SH-SY5Y (cell line): ENCODE results near the gene SEMA3C.

ENCODE experiments used
- GATA2 ChIP-seq: IDR thresholded peaks from 2 replicates; pipeline ENCODE4 v1.6.1; 2011; ENCODE audit warnings: mild to moderate bottlenecking, low read depth, low read length
- GATA3 ChIP-seq: IDR thresholded peaks from 2 replicates; pipeline ENCODE4 v1.6.1; 2011; ENCODE audit warnings: low read depth, mild to moderate bottlenecking, low read length, moderate library complexity

DNA sequence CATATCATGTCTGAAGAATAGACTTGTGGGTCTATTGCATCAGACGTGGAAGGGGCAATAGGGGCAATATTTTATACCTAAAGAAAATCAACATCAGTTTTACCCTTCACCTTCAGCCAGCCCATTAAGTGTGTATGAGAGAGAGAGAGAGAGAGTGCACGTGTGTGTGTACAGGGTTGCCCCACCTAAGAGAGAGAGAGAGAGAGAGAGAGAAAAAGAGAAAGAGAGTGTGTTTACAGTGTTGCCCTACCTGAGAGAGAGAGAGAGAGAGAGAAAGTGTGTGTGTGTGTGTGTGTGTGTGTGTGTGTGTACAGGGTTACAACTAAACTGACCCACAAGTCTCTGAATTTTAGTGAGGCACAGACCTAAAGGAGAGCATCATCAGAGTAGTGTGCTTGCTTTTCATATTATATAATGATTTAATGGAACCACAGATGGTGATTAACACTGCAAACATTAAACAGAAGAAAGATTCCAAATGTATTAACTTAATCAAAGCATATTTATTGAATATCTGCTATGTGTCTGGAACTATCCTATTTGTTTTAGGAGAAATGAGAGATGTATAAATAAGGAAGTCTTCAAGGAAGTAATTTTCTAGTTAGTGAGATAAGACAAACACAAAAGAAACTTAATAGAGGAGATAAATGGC is 213.6 kb downstream of the SEMA3C start:
- no peak for TF ChIP-seq GATA2
- no peak for TF ChIP-seq GATA3
